ENCODE measurements around the gene RRBP1.

Gene RRBP1

GRCh38 chr20:17640146-17640874 is 41.7 kb downstream of the RRBP1 start:
- Mint-ChIP-seq H3K27me3 (ENCODE audit: low read depth) (no peaks in the 10 kb centered on the region), H3K4me3 (no peak overlapping the region), H3K9me3 (no peaks in the 10 kb centered on the region), H3K36me3 (ENCODE audit: low read depth) (peaks cover 11% of the 10 kb centered on the region), H3K27ac (no peak overlapping the region), H3K4me1 (ENCODE audit: low read depth) (peaks cover under 1% of the 10 kb centered on the region)
- DNase-seq (ENCODE audit: low spot score), result no peak

GRCh38 chr20:17638835-17639407 is 43.1 kb downstream of the RRBP1 start:
- H3K9me3 Mint-ChIP-seq, result no peaks in the 10 kb centered on the region
- H3K36me3 Mint-ChIP-seq (ENCODE audit: low read depth), result peaks cover 13% of the 10 kb centered on the region
- no peaks in the 10 kb centered on the region for H3K4me1 Mint-ChIP-seq (ENCODE audit: low read depth)
- DNase-seq (ENCODE audit: low spot score), result no peak
- no peaks in the 10 kb centered on the region for H3K27me3 Mint-ChIP-seq (ENCODE audit: low read depth)
- no peak overlapping the region for H3K27ac Mint-ChIP-seq
- no peak overlapping the region for H3K4me3 Mint-ChIP-seq

GRCh38 chr20:17637985-17638640 is 43.9 kb downstream of the RRBP1 start:
- Mint-ChIP-seq H3K36me3 (ENCODE audit: low read depth) (peaks cover 14% of the 10 kb centered on the region), H3K4me1 (ENCODE audit: low read depth) (no peaks in the 10 kb centered on the region), H3K4me3 (no peak overlapping the region), H3K27me3 (ENCODE audit: low read depth) (no peaks in the 10 kb centered on the region), H3K27ac (no peak overlapping the region), H3K9me3 (no peaks in the 10 kb centered on the region)
- no peak for DNase-seq (ENCODE audit: low spot score)

GRCh38 chr20:17637413-17637780 is 44.6 kb downstream of the RRBP1 start:
- H3K9me3 Mint-ChIP-seq, result no peaks in the 10 kb centered on the region
- H3K36me3 Mint-ChIP-seq (ENCODE audit: low read depth), result peaks cover 15% of the 10 kb centered on the region
- H3K27ac Mint-ChIP-seq, result no peak overlapping the region
- no peak for DNase-seq (ENCODE audit: low spot score)
- no peak overlapping the region for H3K4me3 Mint-ChIP-seq
- no peaks in the 10 kb centered on the region for H3K27me3 Mint-ChIP-seq (ENCODE audit: low read depth)
- no peaks in the 10 kb centered on the region for H3K4me1 Mint-ChIP-seq (ENCODE audit: low read depth)

- no peak for DNase-seq (ENCODE audit: low spot score)
- Mint-ChIP-seq H3K27ac (no peak overlapping the region), H3K4me1 (ENCODE audit: low read depth) (no peaks in the 10 kb centered on the region), H3K27me3 (ENCODE audit: low read depth) (no peaks in the 10 kb centered on the region), H3K9me3 (no peaks in the 10 kb centered on the region), H3K4me3 (no peak overlapping the region), H3K36me3 (ENCODE audit: low read depth) (peaks cover 17% of the 10 kb centered on the region)
Observed at GRCh38 chr20:17636523-17637412, 45.3 kb downstream of the RRBP1 start.

- Mint-ChIP-seq H3K36me3 (ENCODE audit: low read depth) (peaks cover 18% of the 10 kb centered on the region), H3K4me3 (no peak overlapping the region), H3K4me1 (ENCODE audit: low read depth) (no peaks in the 10 kb centered on the region)
Observed at GRCh38 chr20:17635332-17636244, 46.5 kb downstream of the RRBP1 start.

GRCh38 chr20:17634661-17635331 is 47.2 kb downstream of the RRBP1 start:
- Mint-ChIP-seq H3K36me3 (ENCODE audit: low read depth) (peaks cover 17% of the 10 kb centered on the region), H3K9me3 (no peaks in the 10 kb centered on the region), H3K27ac (no peak overlapping the region), H3K4me1 (ENCODE audit: low read depth) (no peaks in the 10 kb centered on the region), H3K27me3 (ENCODE audit: low read depth) (no peaks in the 10 kb centered on the region), H3K4me3 (no peak overlapping the region)
- DNase-seq (ENCODE audit: low spot score), result no peak

More at GRCh38 chr20:17635332-17636244, 46.5 kb downstream of the RRBP1 start:
- Mint-ChIP-seq H3K27ac (no peak overlapping the region), H3K9me3 (no peaks in the 10 kb centered on the region), H3K27me3 (ENCODE audit: low read depth) (no peaks in the 10 kb centered on the region)
- DNase-seq (ENCODE audit: low spot score), result no peak

GRCh38 chr20:17633850-17634500 is 48.1 kb downstream of the RRBP1 start:
- no peaks in the 10 kb centered on the region for H3K4me1 Mint-ChIP-seq (ENCODE audit: low read depth)
- H3K4me3 Mint-ChIP-seq, result no peak overlapping the region
- no peaks in the 10 kb centered on the region for H3K9me3 Mint-ChIP-seq
- no peak overlapping the region for H3K27ac Mint-ChIP-seq
- DNase-seq (ENCODE audit: low spot score), result no peak
- H3K36me3 Mint-ChIP-seq (ENCODE audit: low read depth), result peaks cover 17% of the 10 kb centered on the region
- no peaks in the 10 kb centered on the region for H3K27me3 Mint-ChIP-seq (ENCODE audit: low read depth)

- no peak for DNase-seq (ENCODE audit: low spot score)
- no peaks in the 10 kb centered on the region for H3K27me3 Mint-ChIP-seq (ENCODE audit: low read depth)
- no peaks in the 10 kb centered on the region for H3K4me1 Mint-ChIP-seq (ENCODE audit: low read depth)
- peaks cover 23% of the 10 kb centered on the region for H3K36me3 Mint-ChIP-seq (ENCODE audit: low read depth)
- no peaks in the 10 kb centered on the region for H3K9me3 Mint-ChIP-seq
- H3K27ac Mint-ChIP-seq, result no peak overlapping the region
- H3K4me3 Mint-ChIP-seq, result no peak overlapping the region
Observed at GRCh38 chr20:17633221-17633849, 48.7 kb downstream of the RRBP1 start.

GRCh38 chr20:17631576-17632319 is 50.3 kb downstream of the RRBP1 start:
- Mint-ChIP-seq H3K36me3 (ENCODE audit: low read depth) (peaks cover 27% of the 10 kb centered on the region), H3K27me3 (ENCODE audit: low read depth) (no peaks in the 10 kb centered on the region), H3K27ac (no peak overlapping the region), H3K4me3 (no peak overlapping the region), H3K9me3 (no peaks in the 10 kb centered on the region), H3K4me1 (ENCODE audit: low read depth) (no peaks in the 10 kb centered on the region)
- DNase-seq (ENCODE audit: low spot score), result no peak

- H3K27me3 Mint-ChIP-seq (ENCODE audit: low read depth), result no peaks in the 10 kb centered on the region
- DNase-seq (ENCODE audit: low spot score), result no peak
- no peaks in the 10 kb centered on the region for H3K4me1 Mint-ChIP-seq (ENCODE audit: low read depth)
- no peak overlapping the region for H3K4me3 Mint-ChIP-seq
- no peaks in the 10 kb centered on the region for H3K9me3 Mint-ChIP-seq
- H3K36me3 Mint-ChIP-seq (ENCODE audit: low read depth), result peaks cover 27% of the 10 kb centered on the region
- no peak overlapping the region for H3K27ac Mint-ChIP-seq
Observed at GRCh38 chr20:17630806-17631195, 51.2 kb downstream of the RRBP1 start.

Data from T-helper 2 cell treated with Interferon-gamma antibody and Interleukin-4, amounts not matched to agents 5 μg/mL and 100 μg/mL, for 36 hours (primary cell).